Measurements from ENCODE around the gene DNAJC7.

The DNAJC7 gene

DNA sequence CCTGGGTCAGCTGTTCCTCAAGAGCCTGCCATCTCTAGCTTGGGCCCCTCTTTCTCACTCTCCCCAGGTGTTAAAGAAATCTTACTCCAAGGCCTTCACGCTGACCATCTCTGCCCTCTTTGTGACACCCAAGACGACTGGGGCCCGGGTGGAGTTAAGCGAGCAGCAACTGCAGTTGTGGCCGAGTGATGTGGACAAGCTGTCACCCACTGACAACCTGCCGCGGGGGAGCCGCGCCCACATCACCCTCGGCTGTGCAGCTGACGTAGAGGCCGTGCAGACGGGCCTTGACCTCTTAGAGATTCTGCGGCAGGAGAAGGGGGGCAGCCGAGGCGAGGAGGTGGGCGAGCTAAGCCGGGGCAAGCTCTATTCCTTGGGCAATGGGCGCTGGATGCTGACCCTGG, 43.8 kb downstream of the DNAJC7 start:
- H2AFZ ChIP-seq (ENCODE audit: low read length): no peak overlapping the region
- peaks cover 80% of the 10 kb centered on the region for H3K79me2 ChIP-seq (ENCODE audit: low read length)
- H3K4me3 ChIP-seq (ENCODE audit: low read length): no peak overlapping the region
- no peak overlapping the region for H3K4me2 ChIP-seq (ENCODE audit: low read depth, low read length)
- no peak for DNase-seq
- no peak overlapping the region for H3K27ac ChIP-seq (ENCODE audit: low read length)
- peaks cover 24% of the 10 kb centered on the region for H3F3A ChIP-seq (ENCODE audit: insufficient read depth, low read length)
- no peaks in the 10 kb centered on the region for H4K20me1 ChIP-seq (ENCODE audit: insufficient read depth, low read length)
- H3K4me1 ChIP-seq (ENCODE audit: low read length): peaks cover 27% of the 10 kb centered on the region
- H3K36me3 ChIP-seq (replicated peaks; ENCODE audit: insufficient read depth, low read length): peaks cover 5% of the 10 kb centered on the region; the same call in 1 of the 2 replicates
- TF ChIP-seq EZH2 (optimal IDR thresholded peaks at IDR 0.05; ENCODE audit: low read depth, low read length): no peak
- TF ChIP-seq, protein P1, sequence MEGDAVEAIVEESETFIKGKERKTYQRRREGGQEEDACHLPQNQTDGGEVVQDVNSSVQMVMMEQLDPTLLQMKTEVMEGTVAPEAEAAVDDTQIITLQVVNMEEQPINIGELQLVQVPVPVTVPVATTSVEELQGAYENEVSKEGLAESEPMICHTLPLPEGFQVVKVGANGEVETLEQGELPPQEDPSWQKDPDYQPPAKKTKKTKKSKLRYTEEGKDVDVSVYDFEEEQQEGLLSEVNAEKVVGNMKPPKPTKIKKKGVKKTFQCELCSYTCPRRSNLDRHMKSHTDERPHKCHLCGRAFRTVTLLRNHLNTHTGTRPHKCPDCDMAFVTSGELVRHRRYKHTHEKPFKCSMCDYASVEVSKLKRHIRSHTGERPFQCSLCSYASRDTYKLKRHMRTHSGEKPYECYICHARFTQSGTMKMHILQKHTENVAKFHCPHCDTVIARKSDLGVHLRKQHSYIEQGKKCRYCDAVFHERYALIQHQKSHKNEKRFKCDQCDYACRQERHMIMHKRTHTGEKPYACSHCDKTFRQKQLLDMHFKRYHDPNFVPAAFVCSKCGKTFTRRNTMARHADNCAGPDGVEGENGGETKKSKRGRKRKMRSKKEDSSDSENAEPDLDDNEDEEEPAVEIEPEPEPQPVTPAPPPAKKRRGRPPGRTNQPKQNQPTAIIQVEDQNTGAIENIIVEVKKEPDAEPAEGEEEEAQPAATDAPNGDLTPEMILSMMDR (IDR thresholded peaks at IDR 0.05; ENCODE audit: low read length): no peak
- H3K9me3 ChIP-seq (replicated peaks; ENCODE audit: insufficient read depth, low read length): no peaks in the 10 kb centered on the region
- no peaks in the 10 kb centered on the region for H3K27me3 ChIP-seq (replicated peaks; ENCODE audit: insufficient read depth, low read length)
- H3K9ac ChIP-seq (ENCODE audit: low read length): no peak overlapping the region
- no peaks in the 10 kb centered on the region for H3K9me2 ChIP-seq (replicated peaks; ENCODE audit: insufficient read depth, low read length)

DNA sequence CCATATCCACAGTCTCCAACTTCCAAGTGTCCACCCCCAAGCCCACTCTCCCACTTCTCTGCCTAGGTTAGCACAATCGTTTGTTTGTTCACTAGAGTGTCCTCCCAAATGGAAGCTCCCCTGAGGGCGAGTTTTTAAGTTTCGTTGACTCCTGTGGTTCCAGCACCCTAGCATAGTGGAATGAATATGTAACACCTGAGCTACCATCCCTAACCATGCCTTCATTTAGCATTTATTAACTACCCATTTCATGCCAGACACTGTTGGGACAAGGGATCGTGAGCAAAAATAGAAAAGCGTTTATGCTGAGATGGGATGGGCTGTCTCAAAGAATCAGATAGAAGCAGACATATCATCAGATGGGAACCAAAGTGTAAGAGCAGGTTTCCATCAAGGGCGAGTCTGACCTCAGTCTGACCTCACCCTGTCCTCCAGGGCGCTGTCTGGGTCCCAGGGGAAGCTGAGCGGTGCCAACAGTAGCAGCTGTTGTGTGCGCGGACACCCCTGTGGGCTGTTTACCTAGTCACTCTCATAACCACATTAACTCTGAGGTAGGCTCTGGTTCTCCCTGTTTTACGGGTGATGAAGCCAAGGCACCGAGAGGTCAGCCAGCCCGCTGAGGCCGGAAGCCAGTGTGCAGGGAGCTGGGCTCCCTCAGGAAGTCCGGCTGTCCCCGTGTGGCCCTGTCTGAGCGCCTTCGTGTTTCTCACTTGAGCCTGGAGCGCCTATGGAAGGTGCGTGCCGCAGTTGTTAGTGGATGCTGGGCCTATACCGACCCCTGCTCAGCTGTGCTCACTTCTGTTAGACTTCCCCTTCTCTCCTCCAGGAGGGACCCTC, 44.5 kb downstream of the DNAJC7 start:
- Histone ChIP-seq H3F3A (ENCODE audit: insufficient read depth, low read length) (peaks cover 22% of the 10 kb centered on the region), H4K20me1 (ENCODE audit: insufficient read depth, low read length) (no peaks in the 10 kb centered on the region), H2AFZ (ENCODE audit: low read length) (no peak overlapping the region), H3K4me3 (ENCODE audit: low read length) (no peak overlapping the region), H3K9me3 (replicated peaks; ENCODE audit: insufficient read depth, low read length) (no peaks in the 10 kb centered on the region), H3K79me2 (ENCODE audit: low read length) (peaks cover 82% of the 10 kb centered on the region), H3K9ac (ENCODE audit: low read length) (no peak overlapping the region), H3K27ac (ENCODE audit: low read length) (no peak overlapping the region), H3K4me1 (ENCODE audit: low read length) (peaks cover 24% of the 10 kb centered on the region), H3K9me2 (replicated peaks; ENCODE audit: insufficient read depth, low read length) (no peaks in the 10 kb centered on the region), H3K4me2 (ENCODE audit: low read depth, low read length) (no peak overlapping the region), H3K27me3 (replicated peaks; ENCODE audit: insufficient read depth, low read length) (no peaks in the 10 kb centered on the region), H3K36me3 (replicated peaks; ENCODE audit: insufficient read depth, low read length) (peaks cover 8% of the 10 kb centered on the region; the same call in 1 of the 2 replicates)
- DNase-seq: no peak
- TF ChIP-seq EZH2 (optimal IDR thresholded peaks at IDR 0.05; ENCODE audit: low read depth, low read length) (no peak), EZH2phosphoT487 (IDR thresholded peaks at IDR 0.05; ENCODE audit: low read length) (no peak)
- TF ChIP-seq, protein P1 (IDR thresholded peaks at IDR 0.05; ENCODE audit: low read length): no peak

DNA sequence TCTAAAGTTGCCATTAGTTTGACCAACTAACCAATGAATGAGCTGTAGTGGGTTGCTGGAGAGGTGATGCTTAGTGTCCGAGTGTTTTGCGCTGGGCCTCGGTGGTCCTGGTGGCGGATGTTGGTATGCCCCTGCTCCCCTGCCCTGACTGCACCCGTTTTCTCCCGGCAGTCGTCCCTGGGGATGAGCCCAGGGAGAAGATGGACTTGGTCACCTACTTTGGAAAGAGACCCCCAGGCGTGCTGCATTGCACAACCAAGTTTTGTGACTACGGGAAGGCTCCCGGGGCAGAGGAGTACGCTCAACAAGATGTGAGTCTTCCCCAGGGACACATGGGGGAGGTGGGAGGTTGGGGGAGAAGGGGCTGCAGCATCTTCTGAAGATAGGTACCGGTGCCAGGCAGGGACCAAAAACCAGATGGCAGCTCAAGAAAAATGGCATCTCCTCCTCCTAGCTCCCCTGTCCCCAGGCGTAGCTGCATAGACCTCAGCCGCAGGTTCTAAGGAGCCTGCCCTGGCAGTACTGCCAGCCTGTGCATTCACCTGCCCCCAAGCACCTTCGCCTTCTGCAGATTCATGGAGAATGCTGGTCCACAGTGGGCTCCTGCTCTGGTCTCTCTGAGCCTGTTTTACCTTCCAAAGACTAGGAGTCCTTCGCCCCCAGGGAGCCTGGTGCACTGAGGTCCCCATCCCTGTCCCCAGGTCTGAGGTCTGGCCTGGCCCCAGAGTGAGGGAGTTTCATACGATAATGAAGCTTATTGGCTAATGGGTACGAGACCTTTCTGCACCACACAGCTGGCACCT, 45.3 kb downstream of the DNAJC7 start:
- no peak for DNase-seq
- no peak overlapping the region for H2AFZ ChIP-seq (ENCODE audit: low read length)
- H3K4me1 ChIP-seq (ENCODE audit: low read length): peaks cover 19% of the 10 kb centered on the region
- no peaks in the 10 kb centered on the region for H3K9me2 ChIP-seq (replicated peaks; ENCODE audit: insufficient read depth, low read length)
- H3K27ac ChIP-seq (ENCODE audit: low read length): no peak overlapping the region
- peaks cover 13% of the 10 kb centered on the region for H3F3A ChIP-seq (ENCODE audit: insufficient read depth, low read length)
- no peak overlapping the region for H3K9ac ChIP-seq (ENCODE audit: low read length)
- H3K79me2 ChIP-seq (ENCODE audit: low read length): peaks cover 91% of the 10 kb centered on the region
- TF ChIP-seq, protein P1 (IDR thresholded peaks at IDR 0.05; ENCODE audit: low read length): no peak
- no peak for TF ChIP-seq EZH2 (optimal IDR thresholded peaks at IDR 0.05; ENCODE audit: low read depth, low read length)
- TF ChIP-seq EZH2phosphoT487 (IDR thresholded peaks at IDR 0.05; ENCODE audit: low read length): no peak
- no peak overlapping the region for H3K4me3 ChIP-seq (ENCODE audit: low read length)
- no peaks in the 10 kb centered on the region for H3K27me3 ChIP-seq (replicated peaks; ENCODE audit: insufficient read depth, low read length)
- no peaks in the 10 kb centered on the region for H3K9me3 ChIP-seq (replicated peaks; ENCODE audit: insufficient read depth, low read length)
- peaks cover 8% of the 10 kb centered on the region; the same call in 1 of the 2 replicates for H3K36me3 ChIP-seq (replicated peaks; ENCODE audit: insufficient read depth, low read length)
- no peaks in the 10 kb centered on the region for H4K20me1 ChIP-seq (ENCODE audit: insufficient read depth, low read length)
- H3K4me2 ChIP-seq (ENCODE audit: low read depth, low read length): no peak overlapping the region
